Activated CD4-positive, CD25-positive, alpha-beta regulatory T cell treated with anti-CD3 and anti-CD28 coated beads, Interleukin-2, amount 50 U/mL, for 72 hours (primary cell): ENCODE results near the gene KRTAP4-7.
"Not testable (repeated sequence)": the region's sequence is repeated elsewhere in the genome, so short reads cannot be mapped to it uniquely, and the experiment has no call there.

Experiments
- DNase-seq: peaks from one replicate; pipeline ENCODE4 v3.0.0; 2021

Gene KRTAP4-7

DNA sequence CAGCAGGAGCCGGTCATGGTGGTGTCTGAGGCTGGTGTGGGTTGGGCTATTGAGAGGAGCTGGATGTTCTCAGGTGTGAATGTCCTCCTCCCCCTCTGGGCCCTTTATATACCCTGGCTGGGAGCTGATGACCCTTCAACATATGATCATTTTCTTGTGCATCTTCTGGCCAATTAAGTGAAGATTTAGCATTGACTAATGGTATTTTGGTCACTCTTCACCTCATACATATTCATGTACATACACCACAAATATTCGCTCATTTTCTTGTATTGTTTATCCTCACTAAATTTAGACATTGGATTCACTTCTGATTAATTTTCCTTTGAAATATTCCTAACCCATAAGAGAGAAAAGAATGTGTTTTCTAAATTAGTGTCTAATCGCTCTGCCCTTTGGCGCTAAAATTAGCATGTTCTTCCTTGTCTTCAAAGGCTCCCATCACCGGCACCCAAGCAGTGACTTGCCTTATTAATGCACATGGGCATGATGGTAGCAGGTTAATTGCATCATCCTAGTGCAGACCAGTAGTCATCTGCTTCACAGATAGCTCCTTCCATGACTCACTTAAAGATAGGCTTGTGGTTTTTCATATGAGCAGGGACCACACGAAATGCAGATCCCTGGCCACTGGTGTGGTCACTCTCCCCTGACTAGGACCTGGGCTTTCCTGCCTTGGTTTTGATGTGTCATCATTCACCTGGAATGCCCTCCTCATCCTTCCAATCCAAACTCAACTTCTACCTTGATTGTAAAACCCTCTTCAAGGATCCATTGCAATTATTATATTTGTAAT is 17.9 kb upstream of the KRTAP4-7 start, which contains the start of gene KRTAP2-4:
Gene KRTAP2-4 (minus strand): TSS at position 51 of the 796 bp plus-strand sequence. CDS start 34 bp downstream, at position 17.
- no peak for DNase-seq

DNA sequence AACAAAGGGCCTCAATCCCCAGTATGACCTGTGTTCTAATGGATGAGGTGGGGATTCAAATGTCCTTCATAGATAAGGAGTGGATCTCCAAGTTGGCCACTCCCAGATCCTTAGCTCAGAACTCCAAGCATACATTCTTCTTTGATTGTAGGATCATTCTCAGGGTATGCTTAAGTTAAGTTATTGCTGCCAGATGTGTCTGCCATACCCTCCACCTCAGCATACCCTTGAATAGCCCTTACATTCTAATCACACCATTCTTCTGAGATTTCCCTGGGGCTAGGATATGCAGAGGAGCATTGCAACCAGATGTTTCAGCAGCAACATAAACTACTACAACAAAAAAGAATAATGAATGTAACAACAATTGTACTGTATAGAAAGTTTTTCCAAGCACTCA is 16.7 kb upstream of the KRTAP4-7 start:
- no peak for DNase-seq

DNA sequence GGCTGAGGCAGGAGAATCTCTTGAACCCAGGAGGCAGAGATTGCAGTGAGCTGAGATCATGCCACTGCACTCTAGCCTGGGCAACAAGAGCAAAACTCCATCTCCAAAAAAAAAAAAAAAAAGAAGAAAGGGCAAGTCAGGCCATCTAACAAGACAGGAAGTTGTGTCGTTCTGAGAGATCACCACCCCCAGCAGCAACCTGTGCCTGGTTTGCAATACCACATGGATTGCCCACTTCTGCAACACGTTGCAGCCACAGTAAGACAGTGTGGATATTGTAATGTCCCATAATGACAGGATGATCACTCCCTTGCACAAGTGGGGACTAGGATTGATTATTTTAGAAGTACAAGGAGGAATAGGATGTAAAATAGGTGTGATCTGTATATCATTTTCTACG is 14.9 kb upstream of the KRTAP4-7 start:
- no peak for DNase-seq

DNA sequence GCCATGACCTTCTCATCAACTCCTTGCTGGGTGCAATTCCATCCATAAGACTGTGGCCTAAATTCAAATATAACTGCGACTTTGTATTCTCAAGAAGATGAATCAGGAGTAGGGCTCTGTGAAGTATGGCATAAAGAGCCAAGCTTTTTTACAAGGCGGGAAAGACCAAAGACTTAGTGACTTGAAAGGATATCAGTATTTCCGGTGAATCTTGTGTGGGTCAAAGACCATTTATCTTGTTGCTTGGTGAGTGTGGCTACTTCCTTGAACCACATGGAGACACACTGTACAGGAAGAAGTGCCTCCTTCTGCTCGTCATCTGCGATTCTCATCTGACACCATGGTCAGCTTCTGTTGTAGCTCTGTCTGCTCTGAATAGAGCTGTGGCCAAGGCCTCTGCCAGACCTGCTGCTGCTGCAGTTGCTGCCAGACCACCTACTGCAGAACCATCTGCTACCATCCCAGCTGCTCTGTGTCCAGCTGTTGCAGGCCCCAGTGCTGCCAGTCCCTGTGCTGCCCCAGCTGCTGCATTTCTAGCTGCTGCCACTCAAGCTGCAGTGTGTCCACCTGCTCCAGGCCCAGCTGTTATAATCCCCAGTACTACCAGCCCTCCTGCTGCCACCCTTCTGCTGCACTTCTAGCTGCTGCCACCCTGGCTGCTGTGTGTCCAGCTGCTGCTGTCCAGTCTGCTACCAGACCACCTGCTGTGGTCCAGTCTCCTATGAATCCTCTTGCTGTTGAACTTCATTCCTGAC is 12.2 kb upstream of the KRTAP4-7 start:
- DNase-seq, result no peak

DNA sequence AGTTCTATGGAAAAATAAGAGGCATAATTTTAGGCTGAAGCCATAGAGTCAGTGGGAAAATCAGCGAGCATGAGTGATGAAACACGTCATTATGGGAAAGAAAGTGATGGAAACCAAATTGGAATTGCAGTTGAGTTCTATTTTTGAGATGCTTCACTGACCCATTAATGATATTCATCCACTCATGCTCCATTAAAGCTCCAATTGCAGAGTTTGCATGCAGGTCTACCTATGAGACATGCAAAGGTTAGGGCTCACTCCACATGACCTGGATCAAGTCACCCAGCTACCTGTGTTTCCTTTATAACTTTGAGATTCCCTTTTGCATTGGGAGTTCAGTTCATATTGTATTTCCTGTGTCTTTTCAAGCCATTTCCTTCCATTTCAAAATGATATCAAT is 10.3 kb upstream of the KRTAP4-7 start:
- DNase-seq, result no peak

DNA sequence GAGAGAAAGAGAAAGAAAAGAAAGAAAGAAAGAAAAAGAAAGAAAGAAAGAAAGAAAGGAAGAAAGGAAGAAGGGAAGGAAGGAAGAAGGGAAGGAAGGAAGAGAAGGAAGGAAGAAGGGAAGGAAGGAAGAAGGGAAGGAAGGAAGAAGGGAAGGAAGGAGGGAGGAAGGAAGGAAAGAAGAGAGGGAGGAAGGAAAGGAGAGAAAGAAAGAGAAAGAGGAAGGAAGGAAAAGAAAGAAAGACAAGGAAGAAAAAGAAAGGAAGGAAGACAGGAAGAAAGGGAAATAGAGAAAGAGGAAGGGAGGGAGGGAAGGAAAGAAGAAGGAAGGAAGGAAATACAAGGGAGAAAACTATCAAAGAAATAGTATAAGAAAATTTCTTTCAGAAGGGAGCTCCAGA is 7.2 kb upstream of the KRTAP4-7 start:
- no peak for DNase-seq

DNA sequence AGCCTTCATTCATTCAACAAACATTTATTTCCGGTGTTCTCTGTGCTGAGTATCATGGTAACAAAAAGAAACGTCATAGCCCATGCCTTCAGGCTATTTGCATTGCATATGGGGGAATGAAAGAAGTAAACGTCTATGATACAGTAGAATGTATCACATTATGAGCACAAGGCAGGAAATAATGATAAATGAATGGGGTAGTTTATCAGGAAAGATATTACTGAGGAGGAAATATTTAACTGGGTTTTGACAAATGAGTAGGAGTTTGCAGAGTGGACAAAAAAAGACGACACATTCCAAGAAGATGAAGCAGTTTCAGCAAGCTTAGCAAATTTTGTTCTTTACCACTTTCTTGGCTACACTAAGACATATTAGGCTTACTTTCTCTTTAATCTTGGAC is 1.3 kb upstream of the KRTAP4-7 start:
- no peak for DNase-seq

DNA sequence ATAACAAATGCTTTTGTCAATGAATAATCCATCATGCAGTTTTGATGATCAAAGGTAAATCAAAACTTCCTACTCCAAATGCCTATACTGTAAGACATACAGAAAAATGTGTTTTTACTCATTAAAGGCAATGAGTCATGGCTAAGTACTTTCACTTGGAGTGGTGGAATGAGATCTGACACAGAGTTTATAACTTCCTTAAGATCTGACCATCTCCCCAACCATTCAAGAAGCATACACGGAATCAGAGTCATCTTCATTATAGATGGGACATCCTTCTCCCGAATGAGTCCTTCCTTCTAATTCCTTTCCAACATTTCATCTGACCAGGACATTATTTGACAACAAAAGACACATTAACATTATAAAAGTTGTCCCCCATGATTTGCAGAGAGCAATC is 523 bp upstream of the KRTAP4-7 start:
- not testable (repeated sequence) for DNase-seq

DNA sequence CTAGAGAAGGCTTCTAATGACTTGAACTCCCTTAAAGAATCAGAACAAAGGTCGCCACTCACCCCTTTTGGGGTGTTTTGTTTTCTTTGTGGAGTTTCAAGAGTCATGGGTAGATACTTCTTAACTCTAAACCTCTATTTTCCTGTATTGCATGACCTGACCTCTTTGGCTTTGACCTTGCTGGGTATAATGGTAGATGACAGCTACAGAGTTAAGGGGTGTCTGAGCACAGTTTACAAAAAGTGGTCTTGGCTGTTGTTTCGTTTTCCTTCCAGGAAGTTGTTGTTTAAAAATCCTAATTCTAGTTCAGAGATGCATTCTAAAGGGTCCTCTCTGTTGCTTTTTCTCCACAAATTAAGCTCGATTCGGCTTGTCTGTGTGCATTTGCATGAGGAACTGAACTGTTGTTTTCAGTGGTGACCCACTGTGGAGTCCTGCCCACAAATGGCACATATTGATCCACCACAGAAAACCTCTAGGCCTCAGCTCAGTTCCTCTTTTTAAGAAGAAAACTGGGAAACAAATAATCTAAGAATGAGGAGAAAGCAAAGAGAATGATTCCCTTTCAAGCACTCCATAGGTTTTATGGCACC is 4.9 kb downstream of the KRTAP4-7 start:
- DNase-seq, result not testable (repeated sequence)

DNA sequence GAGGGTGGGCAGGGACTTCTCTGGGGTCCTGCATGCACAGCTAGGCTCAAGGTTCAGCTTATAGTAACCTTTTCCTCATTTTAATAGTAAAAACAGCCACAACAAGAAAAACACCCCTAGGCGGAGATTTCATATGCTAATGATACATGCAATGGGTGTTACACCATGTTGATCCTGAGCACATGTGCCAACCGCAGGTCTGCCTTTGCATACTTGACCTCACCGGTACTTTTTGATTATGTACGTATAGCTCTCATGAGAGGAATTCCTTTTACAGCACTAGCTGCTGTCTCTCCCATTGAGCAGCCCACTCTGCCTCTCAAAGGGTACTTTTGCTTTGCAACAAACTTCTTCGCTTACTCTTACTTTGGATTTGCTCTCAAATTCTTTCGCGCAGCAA is 12.1 kb downstream of the KRTAP4-7 start:
- DNase-seq, result no peak

DNA sequence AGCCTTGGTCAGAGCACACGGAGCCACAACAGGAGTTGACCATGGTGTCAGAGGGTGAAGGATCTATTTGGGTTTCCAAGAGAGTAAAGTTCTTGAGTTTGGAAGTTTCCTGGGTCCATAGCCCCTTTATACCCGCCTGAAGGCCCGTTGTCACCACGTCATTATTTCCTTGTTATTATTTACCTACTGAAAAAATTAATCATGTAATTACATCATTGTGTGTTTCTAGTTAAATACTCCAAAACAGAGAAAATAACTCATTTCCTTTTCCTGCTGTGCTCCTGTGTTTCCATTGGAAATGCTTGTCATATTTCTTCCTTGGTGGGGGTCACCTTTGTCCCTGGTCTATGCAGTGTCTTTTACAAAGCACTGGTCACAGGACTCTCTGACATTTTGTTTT is 14.1 kb downstream of the KRTAP4-7 start, which contains the start of gene KRTAP4-8:
Gene KRTAP4-8 (minus strand): TSS at position 101 of the 400 bp plus-strand sequence. CDS start 58 bp downstream, at position 43.
- no peak for DNase-seq

DNA sequence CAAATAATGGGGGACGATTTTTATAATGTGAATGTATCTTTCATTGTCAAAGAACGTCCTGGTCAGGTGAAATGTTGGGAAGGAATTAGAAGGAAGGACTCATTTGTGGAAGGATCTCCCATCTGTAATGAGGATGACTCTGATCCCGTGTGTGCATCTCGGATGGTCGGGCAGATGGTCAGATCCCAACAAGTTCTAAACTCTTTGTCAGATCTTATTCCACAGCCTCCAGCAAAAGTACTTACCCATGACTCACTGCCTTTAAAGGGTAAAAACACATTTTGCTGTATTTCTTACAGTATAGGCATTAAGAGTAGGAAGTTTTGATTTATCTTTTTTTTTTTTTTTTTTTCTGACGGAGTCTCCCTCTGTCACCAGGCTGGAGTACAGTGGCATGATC is 14.5 kb downstream of the KRTAP4-7 start:
- no peak for DNase-seq

DNA sequence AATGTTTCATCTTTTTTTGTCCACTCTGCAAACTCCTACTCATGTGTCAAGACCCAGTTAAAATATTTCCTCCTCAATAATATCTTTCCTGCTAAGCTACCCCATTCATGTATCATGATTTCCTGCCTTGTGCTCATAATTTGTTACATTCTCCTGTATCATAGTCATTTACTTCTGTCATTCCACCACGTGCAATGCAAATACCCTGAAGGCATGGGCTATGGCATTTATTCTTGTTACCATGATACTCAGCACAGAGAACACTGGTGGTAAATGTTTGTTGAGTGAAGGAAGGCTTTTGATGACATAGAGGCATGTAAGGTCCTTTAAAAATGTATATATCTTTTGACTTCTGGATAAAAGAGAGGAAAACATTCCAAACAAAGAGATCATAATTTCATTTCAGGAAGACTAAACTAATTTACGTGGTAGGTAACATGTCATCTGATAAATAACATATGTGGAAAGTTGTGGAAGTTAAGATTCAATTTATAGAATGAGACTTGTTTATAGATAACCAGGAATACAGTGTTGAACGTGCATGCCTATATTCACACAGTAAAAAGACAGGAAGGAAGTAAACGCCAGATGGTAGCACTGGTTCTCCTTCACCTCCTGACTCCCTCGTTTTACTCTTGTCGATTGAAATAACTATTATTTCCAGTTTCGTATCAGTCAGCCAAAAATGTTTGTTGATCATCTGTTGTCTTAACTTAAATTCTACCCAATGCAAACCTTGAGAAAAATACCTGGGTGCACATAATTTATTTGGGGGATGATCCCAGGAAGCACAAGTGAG is 15.9 kb downstream of the KRTAP4-7 start:
- DNase-seq, result not testable (repeated sequence)

DNA sequence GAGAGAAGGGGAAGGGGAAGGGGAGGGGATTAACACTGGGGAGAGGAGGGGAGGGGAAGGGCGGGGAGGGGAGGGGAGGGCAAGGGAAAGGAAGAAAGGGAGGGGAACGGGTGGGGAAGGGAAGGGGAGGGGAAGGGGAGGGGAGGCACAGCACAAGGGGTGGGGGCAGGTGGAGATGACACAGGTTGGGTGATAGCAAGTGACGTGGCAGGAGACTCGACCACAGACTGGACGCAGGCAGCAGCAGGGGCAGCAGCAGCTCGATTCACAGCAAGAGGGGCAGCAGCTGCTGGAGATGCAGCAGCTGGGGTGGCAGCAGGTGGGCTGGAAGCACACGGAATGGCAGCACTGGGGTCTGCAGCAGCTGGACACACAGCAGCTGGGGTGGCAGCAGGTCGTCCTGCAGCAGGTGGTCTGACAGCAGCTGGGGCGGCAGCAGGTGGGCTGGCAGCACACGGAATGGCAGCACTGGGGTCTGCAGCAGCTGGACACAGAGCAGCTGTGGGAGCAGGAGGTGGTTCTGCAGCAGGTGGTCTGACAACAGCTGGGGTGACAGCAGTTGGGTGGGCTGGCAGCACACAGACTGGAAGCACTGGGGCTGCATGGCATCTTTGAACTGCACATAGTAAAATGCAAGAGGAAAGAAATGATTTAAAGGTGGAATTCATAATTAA is 17.8 kb downstream of the KRTAP4-7 start, which contains the start of gene KRTAP4-16:
Gene KRTAP4-16 (minus strand): TSS at position 624 of the 674 bp plus-strand sequence. CDS start 0 bp downstream, at position 624.
- DNase-seq, result no peak

DNA sequence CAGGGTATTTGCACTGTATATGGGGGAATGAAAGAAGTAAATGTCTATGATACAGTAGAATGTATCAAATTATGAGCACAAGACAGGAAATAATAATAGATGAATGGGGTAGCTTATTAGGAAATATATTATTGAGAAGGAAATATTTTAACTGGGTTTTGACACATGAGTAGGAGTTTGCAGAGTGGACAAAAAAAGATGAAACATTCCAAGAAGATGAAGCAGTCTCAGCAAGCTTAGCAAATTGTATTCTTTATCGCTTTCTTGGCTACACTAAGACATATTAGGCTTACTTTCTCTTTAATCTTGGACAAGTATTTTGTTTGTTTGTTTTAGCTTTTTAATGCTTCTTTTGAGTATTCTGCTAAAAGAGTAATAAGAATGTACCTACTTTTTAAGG is 19.9 kb downstream of the KRTAP4-7 start:
- no peak for DNase-seq

DNA sequence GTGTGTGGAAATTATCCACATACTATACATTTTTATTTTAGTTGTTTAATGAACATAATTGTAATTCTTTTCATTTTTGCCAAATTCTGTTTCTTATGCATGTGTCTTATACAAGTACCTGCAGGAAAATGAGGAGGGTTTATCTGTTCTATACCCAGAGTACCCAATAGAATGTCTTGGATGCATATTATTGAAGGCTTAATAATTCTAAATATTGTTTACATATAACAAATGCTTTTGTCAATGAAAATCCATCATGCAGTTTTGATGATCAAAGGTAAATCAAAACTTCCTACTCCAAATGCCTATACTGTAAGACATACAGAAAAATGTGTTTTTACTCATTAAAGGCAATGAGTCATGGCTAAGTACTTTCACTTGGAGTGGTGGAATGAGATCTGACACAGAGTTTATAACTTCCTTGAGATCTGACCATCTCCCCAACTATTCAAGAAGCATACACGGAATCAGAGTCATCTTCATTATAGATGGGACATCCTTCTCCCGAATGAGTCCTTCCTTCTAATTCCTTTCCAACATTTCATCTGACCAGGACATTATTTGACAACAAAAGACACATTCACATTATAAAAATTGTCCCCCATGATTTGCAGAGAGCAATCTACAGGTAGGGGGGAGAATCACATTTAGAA is 20.6 kb downstream of the KRTAP4-7 start:
- not testable (repeated sequence) for DNase-seq

DNA sequence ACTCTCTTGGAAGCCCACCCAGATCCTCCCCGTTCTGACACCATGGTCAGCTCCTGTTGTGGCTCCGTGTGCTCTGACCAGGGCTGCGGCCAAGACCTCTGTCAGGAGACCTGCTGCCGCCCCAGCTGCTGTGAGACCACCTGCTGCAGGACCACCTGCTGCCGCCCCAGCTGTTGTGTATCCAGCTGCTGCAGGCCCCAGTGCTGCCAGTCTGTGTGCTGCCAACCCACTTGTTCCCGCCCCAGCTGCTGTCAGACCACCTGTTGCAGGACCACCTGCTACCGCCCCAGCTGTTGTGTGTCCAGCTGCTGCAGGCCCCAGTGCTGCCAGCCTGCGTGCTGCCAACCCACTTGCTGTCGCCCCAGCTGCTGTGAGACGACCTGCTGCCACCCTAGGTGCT is 21.4 kb downstream of the KRTAP4-7 start, which contains the start of gene KRTAP4-9:
Gene KRTAP4-9 (plus strand): TSS at position 43 of the 400 bp plus-strand sequence. CDS start 0 bp downstream, at position 43.
- not testable (repeated sequence) for DNase-seq

DNA sequence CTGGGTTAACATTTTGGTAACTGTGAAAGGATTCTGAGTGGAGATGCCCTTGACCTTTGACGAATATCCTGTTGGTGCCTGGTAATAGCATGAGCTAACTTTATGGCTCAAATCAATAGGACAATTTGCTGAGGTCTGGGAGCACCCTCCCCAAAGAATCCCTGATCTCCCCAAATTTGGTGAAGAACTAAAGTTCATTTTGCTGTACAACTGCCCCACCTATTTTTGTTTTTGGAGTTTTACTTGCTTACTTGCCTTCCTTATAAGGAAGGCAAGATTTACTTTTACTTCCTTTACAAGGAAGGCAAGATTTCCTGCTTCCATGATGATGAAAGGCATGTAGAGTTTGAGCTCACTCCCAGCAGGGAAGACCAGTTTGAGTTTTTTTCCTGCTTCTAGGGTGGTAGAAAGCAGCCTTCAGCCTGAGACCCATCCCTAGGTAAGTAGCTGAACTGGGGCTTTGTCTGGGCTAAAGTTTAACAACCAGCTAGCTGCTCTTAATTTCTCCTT is 24.0 kb downstream of the KRTAP4-7 start:
- no peak for DNase-seq

DNA sequence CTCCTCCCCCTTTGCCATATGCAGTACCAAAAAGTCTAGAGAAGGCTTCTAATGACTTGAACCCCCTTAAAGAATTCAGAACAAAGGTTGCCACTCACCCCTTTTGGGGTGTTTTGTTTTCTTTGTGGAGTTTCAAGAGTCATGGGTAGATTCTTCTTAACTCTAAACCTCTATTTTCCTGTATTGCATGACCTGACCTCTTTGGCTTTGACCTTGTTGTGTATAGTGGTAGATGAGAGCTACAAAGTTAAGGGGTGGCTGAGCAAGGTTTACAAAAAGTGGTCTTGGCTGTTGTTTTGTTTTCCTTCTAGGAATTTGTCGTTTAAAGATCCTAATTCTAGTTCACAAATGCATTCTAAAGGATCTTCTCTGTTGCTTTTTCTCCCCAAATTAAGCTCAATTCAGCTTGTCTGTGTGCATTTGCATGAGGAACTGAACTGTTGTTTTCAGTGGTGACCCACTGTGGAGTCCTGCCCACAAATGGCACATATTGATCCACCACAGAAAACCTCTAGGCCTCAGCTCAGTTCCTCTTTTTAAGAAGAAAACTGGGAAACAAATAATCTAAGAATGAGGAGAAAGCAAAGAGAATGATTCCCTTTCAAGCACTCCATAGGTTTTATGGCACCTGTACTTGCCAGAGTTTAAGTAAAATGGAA is 24.9 kb downstream of the KRTAP4-7 start:
- DNase-seq, result not testable (repeated sequence)

DNA sequence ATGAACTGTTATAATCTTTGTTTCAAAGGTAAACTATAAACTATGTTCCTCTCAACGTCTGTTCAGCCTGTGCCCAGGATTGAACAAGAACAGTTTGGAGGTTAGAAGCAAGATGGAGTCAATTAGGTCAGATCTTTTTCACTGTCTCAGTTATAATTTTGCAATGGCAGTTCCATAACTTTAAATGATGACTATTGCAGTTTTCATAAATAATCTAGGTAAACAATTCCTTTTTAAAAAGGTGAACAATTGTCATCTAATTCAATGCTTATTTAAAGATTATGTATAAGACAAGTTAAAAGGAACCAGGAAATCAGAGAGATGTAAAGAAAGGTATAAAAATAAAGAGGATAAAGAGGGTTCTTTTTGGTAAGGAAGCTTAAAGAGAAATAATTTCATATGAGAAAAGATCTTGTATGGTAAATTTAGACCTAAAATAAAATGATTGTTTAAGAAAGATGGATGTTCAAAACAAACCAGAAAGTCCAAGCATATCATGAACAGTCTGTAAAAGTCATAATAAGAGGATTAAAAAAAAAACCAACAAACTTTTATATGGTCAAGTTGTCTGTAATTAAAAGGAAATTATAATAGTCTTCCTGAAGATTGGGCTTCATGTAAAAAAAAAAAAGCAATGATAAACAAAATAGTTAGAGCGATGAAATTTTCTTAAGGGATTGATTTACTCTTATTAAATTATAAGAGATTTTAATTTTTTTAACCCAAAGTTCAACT is 27.4 kb downstream of the KRTAP4-7 start:
- no peak for DNase-seq
